ENCODE data around the gene RNF115.

DNA sequence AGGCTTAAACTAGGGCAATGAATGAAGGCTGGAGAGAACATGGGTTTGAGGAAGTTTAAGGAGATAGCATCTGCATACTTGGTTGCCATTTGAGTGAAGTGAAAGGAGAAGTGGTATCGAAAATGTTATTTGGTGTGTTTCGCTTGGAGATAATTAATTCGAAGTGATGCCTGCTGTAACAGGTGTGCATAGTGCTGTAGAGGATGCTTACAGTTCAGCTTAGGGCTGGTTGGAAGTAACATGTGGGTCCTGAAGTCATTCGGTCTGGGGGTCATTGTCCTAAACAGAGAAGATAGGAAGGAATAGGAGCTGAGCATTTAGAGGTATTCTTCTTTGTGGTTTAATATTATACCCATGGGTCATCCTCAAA lies 21.2 kb upstream of the RNF115 start:
- TF ChIP-seq EP300 (IDR thresholded peaks at IDR 0.05): no peak
- no peak for TF ChIP-seq POLR2AphosphoS5 (IDR thresholded peaks at IDR 0.05)

All from esophagus muscularis mucosa (tissue), 3 donors.